Measurements from ENCODE around the gene CAMTA1.

Gene CAMTA1

DNA sequence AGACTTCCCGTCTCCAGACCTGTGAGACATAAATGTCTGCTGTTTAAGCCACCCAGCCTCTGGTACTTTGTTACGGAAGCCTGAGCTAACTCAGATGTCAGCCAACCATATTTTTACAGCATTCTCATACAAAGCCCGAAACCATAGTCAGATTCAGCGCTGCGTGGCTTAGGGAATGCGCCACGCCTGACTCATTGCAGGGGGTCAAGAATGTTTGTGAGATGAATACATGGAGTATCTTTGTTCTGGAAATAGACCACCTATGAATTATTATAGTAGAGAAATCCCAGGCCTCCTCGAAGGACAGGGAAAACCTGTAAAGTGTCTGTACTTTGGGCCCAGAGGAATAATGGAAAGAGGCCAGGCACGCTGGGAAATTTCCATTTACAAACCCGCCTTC is 434.8 kb downstream of the CAMTA1 start:
- in situ Hi-C loops (cut with MboI; ENCODE audit: low sequenced_read_pairs) = loop anchor here (25.0 kb wide), 1 partner anchor 508 kb away; the partner anchor contains the start of gene DNAJC11

DNA sequence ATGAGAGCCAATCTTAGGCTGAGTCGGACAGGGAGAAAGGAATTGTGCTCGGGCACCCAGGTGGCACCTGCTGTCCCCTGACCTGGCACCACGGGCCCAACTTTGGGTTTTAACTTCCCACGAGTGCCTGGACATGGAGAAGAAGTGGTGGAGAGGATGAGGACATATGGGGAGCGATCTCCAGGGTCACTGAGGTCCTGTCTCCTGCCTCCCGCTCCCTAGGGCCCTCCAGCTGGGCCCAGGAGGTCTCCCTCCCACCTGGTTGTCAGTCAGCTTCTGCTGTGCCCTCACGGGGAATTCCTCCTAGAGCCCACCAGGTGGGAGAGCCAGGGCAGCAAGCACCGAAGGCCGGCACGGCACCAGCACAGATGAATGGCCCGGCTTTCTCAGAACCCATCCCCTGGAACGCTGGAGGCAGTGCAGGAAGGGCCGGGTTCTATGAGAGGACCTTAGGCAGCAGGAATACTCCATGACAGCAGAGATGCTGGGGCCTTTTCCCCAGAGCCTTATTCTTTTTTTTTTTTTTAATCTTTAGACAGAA is 435.5 kb downstream of the CAMTA1 start:
- in situ Hi-C loops (cut with MboI; ENCODE audit: low sequenced_read_pairs) = loop anchor here (25.0 kb wide), 1 partner anchor 508 kb away; the partner anchor contains the start of gene DNAJC11

DNA sequence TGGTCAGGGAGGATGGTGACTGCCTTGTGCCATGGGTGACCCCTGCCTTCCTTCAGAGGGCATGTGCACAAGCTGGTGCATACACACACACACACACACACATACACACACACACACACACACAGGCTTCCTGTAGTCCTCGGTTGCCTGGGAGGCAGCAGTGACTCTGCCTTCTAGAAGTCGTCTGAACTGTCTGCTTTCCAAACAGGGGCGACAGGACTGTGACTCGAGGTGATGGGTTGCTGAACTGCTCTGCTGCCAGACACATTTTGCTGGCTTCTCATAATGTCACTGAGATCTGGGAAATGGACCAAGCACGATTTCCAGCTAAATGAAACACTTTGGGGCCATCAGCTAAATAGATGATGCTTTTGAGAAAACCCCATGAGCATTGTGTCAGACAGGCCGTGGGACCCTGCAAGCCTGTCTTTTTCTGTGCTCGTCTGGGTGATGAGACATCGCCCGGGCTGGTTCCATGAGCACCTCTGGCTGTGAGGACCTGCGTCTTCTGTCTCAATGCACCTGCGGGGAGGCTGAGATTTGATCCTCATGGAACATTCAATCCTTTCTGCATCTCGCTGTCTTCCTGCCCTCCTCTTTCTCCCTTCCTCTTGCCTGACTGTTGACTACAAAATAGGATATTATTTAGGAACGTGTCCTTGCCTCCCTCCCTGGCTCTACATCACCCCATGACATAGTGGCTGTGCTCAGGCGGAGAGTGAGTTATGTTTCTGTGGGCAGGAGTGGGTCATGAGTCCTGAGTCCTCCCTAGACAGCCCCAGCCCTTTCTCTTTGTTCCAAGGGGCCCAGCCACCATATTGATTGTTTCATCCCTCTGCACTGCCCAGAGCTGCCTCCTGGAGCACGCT is 436.8 kb downstream of the CAMTA1 start:
- in situ Hi-C loops (cut with MboI; ENCODE audit: low sequenced_read_pairs) = loop anchor here (25.0 kb wide), 1 partner anchor 510 kb away; the partner anchor contains the start of gene DNAJC11

DNA sequence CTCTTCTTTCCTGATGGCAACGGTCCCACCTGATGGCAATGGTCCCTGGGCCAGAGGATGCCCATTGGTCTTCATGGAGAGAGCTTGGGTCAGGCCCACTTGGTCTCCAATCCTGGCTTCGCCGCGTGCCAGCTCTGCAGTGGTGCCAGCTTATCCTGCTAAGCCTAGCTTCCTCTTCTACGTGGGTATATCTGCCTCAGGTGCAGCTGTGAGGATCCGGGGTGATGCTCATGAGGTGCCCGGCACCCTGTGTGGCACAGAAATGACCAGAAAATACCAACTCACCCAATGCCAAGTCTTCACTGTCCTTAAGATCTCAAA is 437.4 kb downstream of the CAMTA1 start:
- in situ Hi-C loops (cut with MboI; ENCODE audit: low sequenced_read_pairs) = loop anchor here (25.0 kb wide), 1 partner anchor 510 kb away; the partner anchor contains the start of gene DNAJC11

DNA sequence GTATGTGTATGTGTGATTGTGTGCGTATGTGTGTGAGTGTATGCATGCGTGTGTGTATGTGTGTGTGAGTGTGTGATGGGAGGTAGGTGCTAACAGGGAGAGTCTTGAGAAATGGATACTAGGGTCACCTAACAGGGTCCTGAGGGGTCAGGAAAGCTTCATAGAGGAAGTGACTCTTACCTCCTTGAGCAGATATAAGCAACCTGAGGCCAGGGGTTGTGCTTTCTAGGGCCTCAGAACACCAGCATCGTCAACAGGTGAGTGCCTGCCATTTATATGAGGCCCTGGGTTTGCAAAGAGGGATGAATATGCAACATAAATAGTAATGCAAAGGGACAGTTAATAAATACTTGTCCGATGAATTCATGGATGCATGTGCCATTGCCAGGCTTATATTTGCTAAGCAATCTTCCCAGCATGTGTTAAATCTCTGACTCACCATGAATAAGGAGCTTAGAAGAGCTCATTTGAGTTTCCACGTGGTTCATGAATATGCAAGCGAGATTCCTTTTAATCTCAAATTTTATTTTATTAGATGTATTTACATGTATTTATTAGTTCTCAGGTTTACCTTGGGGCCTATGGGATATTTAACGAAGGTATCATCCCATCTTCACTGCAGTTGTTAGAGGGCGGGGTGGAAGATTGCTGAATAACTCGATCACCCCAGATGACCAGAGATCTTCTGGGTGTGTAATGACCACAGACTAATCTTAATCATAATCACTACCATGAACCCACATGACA is 438.3 kb downstream of the CAMTA1 start:
- in situ Hi-C loops (cut with MboI; ENCODE audit: low sequenced_read_pairs) = loop anchor here (25.0 kb wide), 1 partner anchor 511 kb away; the partner anchor contains the start of gene DNAJC11

DNA sequence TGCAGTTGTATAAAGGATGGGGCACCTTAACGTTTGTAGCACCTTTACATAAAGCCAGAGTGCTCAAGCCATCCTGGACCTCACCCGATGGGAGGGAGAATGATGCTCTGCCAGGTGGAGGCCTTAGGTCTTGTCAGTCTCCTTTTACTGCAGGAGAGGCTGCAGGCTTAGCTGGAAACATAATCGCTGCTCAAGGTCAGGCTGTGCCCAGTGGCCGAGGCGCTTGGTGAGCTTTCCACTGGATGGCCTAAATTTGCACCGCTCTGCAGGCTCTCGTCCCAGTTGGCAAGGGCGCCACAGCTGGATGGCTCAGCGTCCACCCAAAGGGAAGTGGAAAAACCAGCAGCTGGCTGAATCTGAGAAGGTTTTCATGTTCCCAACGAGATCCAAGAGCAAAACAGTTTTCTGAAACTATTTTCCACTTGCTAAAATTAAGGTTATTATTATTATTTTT is 438.9 kb downstream of the CAMTA1 start:
- in situ Hi-C loops (cut with MboI; ENCODE audit: low sequenced_read_pairs) = loop anchor here (25.0 kb wide), 1 partner anchor 512 kb away; the partner anchor contains the start of gene DNAJC11

DNA sequence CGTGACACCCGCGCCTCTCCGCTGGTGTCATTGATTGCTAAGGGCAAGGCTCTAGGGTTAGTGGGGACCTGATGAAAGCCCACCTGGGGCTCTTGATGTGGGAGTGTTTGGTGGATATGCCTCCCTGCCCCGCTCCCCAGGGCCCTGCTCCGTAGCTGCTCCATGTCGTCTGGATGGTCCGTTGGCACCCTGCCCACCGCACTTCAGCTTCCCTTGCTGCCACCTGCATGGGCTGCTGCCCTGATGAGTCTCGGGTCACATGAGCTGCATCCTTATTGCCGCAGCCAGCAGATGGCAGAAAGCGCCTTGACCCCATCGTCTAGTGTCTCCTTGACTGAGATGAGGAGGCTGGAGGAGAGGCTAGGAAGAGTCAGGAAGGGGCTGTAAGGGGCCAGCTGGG is 439.4 kb downstream of the CAMTA1 start:
- in situ Hi-C loops (cut with MboI; ENCODE audit: low sequenced_read_pairs) = loop anchor here (25.0 kb wide), 1 partner anchor 512 kb away; the partner anchor contains the start of gene DNAJC11

DNA sequence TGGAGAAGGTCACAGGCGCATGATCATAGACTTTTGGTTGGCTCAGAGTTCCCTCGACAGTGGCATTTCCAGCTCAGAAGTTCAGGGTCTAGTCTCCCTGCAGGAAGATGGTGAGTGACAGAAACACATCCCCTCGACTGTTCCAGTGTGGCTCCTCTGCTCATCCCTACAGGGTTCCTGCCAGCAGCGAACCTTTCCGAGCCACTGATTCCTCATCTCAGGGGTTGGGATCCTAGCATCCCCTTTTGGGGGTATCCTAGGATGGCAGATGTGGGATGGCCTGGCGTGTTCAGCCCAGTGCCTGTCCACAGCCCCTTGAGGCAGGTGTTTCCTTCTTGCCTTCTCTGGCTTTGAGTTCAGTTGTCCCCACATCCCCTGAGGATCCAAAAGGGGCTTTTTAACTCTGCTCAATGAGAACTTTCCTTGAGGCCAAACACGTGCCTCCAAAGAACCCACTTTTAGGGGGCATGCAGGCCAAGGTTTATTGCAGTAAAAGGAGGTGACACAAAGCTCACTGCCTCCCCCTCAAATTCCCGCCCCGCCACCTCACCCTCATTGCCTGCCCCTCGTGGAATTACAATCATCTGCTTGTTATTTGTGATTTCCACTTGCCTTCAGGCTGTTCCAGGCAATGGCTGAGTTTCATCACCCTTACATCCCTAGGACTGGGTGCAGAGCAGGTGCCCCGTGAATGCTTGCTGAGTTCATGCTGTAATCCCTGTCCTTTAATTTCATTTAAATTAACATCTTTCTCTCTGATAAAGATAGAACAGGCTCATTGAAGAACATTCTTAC is 440.7 kb downstream of the CAMTA1 start:
- in situ Hi-C loops (cut with MboI; ENCODE audit: low sequenced_read_pairs) = no loop called here

DNA sequence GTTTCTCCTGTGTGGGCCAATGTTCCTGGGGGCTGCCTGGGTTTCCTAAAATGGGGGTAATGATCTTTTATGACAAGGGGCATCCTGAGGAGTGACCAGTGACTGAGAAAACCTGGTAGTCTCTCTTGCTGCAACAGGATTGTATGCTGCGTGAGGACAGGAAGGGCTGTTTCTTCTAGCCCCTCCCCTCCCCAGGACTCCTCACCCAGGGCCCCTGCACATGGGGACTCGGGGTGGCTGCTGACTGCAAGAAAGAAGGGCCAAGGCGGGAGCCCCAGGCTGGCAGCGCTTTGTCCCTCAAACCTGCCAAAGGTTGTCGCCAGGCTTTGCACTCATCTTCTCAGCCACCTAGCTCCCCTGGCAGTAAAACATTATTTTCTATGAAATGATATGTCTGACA is 442.4 kb downstream of the CAMTA1 start:
- in situ Hi-C loops (cut with MboI; ENCODE audit: low sequenced_read_pairs) = no loop called here

DNA sequence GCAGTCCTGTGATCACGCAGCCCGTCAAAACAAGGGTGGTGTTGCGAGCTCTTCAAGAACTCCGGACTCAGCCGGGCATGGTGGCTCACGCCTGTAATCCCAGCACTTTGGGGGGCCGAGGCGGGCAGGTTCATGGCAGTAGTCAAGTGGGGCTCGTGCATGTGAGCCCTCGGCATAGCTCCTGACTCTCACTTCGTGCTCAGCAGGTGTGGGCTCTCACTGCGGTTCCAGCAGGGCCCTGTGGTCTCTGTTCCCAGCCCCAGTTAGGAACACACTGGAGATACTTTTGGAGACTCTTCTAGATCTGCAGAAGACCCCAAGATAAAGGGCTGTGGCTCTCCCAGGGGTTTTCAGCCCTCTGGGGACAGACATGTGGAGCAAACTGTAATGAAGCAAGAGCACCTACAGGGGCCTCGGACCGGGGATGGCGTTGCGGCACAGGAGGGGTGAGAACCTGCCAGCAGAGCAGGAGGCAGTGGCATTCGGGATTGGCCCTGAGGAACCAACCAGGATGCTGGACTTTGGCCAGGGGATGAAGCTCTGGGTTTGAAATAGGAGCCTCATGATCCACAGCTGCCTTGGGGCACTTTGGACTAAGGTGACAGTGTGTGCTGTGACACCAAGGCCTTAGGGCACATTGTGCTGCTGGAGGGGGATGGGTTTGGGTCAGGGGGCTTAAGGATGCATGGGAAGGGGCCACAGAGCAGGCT is 443.2 kb downstream of the CAMTA1 start:
- in situ Hi-C loops (cut with MboI; ENCODE audit: low sequenced_read_pairs) = no loop called here

DNA sequence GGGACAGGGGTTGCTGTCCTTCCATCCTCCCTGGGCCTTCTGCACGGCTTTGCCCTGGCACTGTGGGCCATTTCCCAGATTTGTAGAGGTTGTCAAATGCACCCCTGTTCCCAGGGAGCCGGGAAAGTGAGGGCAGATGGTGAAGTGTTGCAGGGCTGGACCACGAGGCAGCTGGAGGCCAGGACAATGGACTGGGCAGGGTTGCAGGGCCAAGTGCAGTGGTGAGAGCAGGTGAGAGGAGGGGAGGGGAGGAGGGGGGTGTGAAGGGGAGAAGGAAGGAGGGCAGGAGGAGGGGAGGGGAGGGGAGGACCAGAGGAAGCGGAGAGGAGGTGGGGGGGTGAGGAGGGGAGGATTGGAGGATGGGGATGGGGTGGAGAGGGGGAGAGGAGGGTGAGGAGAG is 443.9 kb downstream of the CAMTA1 start:
- in situ Hi-C loops (cut with MboI; ENCODE audit: low sequenced_read_pairs) = no loop called here

DNA sequence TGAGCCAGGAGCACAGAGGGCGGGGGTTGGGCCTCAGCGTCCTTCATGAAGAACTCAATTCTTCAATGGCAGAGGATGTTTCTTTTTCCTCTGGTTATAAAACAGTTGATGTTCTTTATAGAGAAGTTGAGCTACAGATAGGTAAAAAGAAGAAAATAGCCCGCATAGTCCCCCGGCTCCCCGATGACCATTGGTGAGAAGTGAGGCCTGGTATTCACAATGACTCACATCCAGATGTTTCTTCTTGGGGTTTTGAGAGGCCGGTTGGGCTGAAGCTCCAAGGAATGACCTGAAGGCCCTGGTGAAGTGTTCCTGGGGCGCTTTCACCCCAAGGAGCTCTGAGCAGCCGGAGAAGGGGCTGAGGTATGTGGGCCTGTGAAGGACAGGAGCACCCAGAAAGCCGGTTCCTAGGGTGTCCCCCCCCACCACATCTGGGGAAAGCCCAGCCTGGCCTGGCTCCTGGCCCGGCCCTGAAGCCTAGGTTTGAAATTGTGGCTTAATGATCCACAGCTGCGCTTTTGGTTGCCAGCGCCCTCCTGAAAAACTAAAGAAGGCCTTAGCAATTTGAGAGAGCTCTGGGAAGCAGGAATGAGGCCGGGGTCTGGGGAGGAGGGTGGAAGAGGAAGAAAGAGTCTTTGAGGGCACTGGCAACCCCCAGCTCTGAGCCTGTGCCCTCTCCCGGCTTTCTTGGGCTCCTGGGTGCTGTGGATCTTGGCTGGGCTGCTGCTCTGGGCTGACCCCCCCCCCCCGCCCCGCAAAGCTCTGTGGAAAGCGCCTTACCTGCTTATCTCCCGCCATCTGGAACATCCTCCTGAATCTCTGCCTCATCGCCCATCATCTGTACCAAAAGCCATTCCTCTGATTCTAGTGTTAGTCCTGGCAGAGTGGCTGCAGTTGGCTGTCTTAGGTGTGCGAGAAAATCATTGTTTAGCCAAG is 444.7 kb downstream of the CAMTA1 start:
- in situ Hi-C loops (cut with MboI; ENCODE audit: low sequenced_read_pairs) = no loop called here

DNA sequence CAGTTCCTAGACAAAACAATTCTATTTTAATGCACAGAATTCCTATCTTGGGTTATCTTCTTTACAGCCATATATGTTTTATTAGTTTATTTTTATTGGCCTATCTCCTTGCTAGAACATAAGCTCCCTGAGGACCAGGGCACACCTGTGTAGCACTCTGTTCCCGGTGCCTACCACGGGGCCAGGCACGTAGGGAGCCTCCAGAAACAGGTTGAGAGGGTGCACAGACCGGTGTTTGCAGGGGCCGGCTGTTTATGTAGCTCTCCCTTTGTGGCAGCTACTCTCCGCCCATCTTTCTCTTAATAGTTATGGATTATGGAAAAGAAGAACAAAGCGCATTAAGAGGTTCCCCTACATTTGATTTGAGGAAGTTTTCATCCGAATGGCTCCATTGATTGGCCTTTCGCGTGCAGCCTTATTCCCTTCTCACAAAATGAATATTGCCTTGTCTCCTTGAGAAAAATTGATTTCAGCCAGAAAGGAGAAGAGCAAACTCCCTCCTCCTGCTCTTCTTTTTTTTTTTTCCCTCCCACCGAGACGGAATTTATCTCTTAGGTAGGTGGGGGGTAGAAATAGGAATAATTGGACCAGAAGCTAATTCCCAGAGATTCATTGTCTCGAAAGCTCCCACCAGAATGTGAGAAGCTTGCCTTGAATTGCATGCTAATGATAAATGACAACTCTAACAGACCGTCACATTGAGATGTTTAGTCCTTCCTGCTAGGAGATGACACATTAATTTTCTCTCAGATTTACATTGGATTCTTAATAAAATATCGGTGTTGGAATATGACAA is 447.4 kb downstream of the CAMTA1 start:
- in situ Hi-C loops (cut with MboI; ENCODE audit: low sequenced_read_pairs) = no loop called here

DNA sequence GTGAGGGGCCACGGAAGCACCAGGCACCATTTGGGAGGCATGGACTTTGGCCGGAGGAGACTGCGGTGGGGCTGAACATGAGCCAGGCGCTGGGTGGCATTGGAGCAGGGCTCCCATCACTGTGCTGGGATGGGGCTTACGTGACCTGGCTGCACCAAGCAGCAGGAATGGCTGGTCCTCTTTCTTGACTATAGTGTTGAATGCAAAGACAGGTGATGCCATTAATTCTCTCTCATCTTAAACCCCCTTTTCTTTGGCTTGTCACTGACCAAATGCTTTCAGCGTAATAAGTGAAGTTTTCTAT is 447.9 kb downstream of the CAMTA1 start:
- in situ Hi-C loops (cut with MboI; ENCODE audit: low sequenced_read_pairs) = no loop called here

DNA sequence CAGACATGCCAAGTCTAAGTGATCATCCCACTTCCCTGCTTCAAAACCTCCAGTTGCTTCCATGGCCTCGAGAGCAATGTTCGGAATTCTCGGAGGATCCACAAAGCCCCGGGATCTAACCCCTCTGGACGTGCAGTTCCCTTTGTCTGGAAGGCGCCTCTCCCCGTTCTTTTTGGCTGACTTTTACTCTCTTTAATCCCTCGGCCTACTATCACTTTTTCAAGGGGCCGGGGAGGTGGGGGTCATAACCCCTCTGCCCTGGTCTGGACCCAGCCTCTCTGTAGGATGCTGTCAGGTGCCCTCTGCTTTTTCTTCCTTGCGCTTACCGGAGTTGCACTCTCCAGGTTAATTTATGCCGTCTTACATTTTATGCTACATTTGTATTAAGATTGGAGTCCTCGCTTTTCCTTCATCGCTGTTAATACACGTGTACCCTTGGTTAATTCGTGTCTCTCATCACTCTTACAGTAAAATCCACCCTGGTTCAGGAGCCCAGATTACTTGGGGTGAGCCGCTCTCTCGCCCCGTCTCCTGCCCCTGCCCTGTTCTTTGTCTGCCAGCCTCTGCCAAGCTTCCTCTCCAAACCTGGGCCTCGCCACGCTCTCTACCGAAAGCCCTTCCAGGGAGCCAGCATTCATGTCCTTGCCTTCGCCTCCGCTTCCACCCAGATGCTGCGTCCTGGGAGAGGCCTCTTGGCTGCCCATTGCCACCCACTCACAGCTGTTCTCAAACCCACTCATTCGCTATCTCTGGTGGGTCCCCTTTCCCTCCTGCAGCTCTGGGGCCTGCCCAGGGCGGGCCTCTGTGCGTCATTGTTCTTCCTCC is 448.6 kb downstream of the CAMTA1 start:
- in situ Hi-C loops (cut with MboI; ENCODE audit: low sequenced_read_pairs) = no loop called here

DNA sequence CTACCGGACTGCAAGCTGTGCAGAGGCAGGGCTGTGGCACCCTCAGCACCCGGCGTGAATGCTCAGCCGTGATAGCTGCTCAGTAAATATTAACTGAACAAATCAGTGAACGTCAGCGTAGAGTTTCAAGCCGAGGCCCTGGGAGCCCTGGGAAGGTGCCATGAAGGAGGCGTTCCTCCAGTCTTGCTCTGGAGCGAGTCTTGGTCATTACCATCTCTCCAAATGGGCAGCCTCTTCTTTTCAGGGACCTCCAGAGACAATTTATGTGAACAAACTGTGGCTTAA is 449.2 kb downstream of the CAMTA1 start:
- in situ Hi-C loops (cut with MboI; ENCODE audit: low sequenced_read_pairs) = no loop called here

DNA sequence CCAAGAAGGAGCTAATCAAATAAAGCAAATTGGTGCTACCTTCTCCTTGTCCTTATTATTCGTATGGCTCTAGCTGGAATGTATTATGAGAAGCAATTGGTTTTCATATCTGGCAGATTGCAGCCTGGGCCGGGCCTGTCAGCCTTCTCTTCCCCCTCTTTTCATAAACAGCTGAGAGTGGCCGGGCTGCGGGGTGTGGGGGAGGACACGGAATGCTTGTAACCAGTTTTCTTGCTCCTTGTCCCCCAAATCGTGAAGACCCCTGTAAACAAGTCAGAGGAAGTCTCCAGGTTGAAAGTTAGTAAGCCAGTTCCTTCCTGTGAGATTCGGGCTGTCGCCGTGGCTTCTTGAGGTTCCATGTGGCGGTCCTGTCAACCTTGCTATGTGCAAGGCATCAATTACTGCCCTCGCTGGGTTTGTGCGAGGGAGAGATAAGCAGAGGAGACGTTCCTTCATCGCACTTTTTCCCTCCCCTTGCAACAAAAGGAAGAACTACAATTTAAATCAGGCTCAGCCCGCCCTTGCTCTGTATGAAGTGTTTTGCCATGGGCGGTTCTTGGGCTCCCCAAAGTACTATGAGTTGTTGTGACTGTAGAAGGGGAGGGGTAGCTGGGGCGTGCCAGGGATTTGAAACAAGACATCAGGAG is 450.7 kb downstream of the CAMTA1 start:
- in situ Hi-C loops (cut with MboI; ENCODE audit: low sequenced_read_pairs) = no loop called here

Data from HL-60/S4 treated with retinoic acid at 250 ng/mL for 4 days and 3 days (cell line).